Erythroblast (primary cell): ENCODE measurements around the gene SGIP1.

Experiments used
- GATA1 ChIP-seq: IDR thresholded peaks from 2 replicates; pipeline ENCODE4 v1.6.1; 2011; ENCODE audit warnings: low read depth, mild to moderate bottlenecking, control low read depth, low read length, moderate library complexity
- POLR2A ChIP-seq: IDR thresholded peaks from 2 replicates; pipeline ENCODE4 v1.6.1; 2011; ENCODE audit warnings: mild to moderate bottlenecking, low read length

GRCh38 chr1:66676613-66677298 is 142.8 kb downstream of the SGIP1 start:
- TF ChIP-seq POLR2A (no peak), GATA1 (no peak)
